GM12864 (cell line): Measurements from ENCODE around the gene SSBP3.

Source experiments
- DNase-seq: peaks from one replicate; pipeline ENCODE4 v3.0.0-alpha.2; 2011; ENCODE audit warnings: low read depth
- H3K4me3 ChIP-seq: 2 replicates; pipeline ENCODE4 v1.5.1; 2011; ENCODE audit warnings: mild to moderate bottlenecking, low read depth, low read length, control low read depth
- TF ChIP-seq, protein P1 (sequence below): IDR thresholded peaks from 2 replicates; pipeline ENCODE4 v1.5.1; 2011; ENCODE audit warnings: low read depth, mild to moderate bottlenecking, moderate library complexity, low read length, control low read depth, inconsistent platforms; ENCODE audit errors: missing control alignments

SSBP3 gene

DNA sequence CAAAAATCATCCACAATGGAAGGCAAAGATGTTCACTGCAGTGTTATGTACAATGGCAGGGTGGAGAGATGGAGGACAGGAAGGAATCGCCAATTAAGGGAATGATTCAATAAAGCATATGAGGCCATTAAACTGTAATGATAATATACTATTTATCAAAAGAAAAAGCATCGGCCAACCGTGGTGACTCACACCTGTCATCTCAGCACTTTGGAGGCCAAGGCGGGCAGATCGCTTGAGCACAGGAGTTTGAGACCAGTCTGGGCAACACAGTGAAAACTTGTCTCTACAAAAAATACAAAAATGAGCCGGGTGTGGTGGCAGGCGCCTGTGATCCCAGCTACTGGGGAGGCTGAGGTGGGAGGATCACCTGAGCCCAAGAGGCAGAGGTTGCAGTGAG is 89.1 kb downstream of the SSBP3 start:
- no peak overlapping the region for H3K4me3 ChIP-seq
- no peak for DNase-seq
- TF ChIP-seq, protein P1, sequence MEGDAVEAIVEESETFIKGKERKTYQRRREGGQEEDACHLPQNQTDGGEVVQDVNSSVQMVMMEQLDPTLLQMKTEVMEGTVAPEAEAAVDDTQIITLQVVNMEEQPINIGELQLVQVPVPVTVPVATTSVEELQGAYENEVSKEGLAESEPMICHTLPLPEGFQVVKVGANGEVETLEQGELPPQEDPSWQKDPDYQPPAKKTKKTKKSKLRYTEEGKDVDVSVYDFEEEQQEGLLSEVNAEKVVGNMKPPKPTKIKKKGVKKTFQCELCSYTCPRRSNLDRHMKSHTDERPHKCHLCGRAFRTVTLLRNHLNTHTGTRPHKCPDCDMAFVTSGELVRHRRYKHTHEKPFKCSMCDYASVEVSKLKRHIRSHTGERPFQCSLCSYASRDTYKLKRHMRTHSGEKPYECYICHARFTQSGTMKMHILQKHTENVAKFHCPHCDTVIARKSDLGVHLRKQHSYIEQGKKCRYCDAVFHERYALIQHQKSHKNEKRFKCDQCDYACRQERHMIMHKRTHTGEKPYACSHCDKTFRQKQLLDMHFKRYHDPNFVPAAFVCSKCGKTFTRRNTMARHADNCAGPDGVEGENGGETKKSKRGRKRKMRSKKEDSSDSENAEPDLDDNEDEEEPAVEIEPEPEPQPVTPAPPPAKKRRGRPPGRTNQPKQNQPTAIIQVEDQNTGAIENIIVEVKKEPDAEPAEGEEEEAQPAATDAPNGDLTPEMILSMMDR, result no peak

DNA sequence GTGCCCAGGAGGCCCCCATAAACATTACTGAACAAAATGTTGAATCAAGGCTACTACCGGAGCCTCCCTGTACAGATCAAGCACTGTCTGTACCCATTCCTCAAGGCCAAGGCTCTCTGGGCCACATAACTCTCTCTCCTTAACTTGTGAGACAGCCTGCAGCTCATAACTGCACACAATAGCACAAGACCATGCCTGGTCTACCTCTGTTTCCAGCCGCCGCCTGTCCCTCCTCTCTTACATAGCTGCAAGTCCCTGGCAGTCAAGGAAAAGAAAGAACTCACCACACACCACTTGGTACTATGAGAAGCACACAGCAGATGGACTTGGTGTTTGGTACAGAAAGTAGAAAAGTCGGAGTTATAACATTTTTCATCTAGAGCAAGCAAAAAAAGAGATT is 91.1 kb downstream of the SSBP3 start:
- no peak for DNase-seq
- TF ChIP-seq, protein P1, result no peak
- H3K4me3 ChIP-seq, result no peak overlapping the region

DNA sequence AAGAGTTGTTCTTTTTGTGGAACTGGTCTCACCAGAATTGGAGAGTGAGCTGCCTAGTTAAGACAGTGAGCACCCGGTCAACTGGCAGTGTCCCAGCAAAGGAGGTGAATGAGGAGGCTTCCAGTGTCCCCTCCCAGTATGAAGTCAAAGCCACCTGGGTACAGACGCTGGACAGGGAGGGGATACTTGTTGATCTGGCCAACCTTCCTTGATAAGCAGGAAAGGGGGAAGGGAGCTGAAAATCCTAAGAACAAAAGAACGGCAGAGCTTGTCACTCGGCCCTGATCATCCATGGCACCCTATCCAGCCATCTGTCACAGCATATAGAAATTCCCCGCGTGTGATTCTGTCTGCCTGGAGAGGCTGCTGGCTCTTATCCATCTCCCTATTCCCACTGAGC is 91.5 kb downstream of the SSBP3 start:
- no peak overlapping the region for H3K4me3 ChIP-seq
- TF ChIP-seq, protein P1, result no peak
- no peak for DNase-seq

GRCh38 chr1:54312796-54313316 is 93.3 kb downstream of the SSBP3 start:
- TF ChIP-seq, protein P1, result no peak
- H3K4me3 ChIP-seq, result no peak overlapping the region
- no peak for DNase-seq

DNA sequence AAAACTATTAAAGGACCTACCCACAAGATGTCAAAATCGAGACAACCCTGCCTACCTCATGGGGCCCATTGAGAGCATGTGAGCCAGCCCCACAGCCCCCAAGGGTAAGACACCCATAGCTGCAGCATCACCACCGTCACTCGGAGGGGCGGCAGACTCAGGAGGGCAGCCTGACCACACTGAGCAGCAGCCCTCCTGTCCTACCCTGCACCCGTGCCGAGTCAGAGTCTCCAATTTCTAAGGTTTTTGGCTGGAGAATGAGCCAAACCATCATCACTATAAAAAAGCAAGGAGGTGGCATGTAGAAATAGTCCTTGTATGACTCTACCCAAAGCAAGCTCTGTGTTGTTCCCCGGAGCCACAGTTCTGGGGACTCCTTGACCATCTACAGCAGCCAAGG is 94.7 kb downstream of the SSBP3 start:
- TF ChIP-seq, protein P1, result no peak
- DNase-seq, result no peak
- H3K4me3 ChIP-seq, result no peak overlapping the region

- TF ChIP-seq, protein P1, result peak; percentile 59
- no peak for DNase-seq
- H3K4me3 ChIP-seq, result no peak overlapping the region
Measured at GRCh38 chr1:54310439-54311328, 95.5 kb downstream of the SSBP3 start.
